Measurements from ENCODE around the gene MYO1B.

Gene MYO1B

DNA sequence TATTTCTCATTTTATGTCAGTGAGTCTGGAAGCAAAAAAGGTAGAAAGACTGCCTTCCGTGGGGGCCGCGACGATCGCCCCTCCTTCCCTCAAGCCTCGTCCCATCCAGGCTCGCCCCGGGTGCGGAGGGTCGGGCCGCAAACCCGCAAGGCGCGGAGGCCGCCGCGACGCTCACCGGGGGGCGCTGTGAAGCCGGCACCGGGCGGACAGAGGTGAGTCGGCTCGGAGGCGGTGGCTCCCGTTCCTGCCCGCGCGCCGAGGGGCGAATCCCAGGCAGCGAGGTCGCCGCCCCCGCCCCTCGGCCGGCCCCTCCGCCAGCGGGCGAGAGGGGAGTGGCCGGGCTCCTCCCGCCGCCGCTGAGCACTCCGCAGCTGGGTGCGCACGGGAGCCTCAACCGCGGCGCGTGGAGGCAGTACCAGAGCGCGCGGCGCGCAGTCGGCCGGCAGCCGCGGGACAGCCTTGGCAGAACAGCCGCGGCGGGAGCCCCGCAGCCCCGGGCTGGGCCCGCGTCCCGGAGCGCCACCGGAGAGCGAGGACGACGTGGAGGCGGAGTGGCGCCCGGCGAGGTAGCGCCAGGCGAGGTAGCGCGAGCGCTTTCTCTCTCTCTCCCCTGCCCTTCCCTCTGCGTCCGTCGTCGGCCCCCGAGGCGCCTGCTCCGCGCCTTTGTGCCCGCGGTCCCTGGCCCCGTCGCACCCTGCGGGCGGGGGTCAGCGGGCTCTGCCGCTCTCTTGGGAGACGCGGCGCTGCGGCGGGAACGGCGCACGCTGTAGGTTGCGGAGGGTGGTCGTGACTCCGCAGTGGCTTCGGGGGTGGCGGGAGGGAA, at the start of gene MYO1B:
MYO1B (plus strand) TSS at position 359 of the 823 bp plus-strand sequence. CDS start 31,492 bp downstream, outside the sequence.
- peak in 2 of 3 experiments; percentile 6 to 69 for DNase-seq (ENCODE audit: low read depth in 3 of 3)

DNA sequence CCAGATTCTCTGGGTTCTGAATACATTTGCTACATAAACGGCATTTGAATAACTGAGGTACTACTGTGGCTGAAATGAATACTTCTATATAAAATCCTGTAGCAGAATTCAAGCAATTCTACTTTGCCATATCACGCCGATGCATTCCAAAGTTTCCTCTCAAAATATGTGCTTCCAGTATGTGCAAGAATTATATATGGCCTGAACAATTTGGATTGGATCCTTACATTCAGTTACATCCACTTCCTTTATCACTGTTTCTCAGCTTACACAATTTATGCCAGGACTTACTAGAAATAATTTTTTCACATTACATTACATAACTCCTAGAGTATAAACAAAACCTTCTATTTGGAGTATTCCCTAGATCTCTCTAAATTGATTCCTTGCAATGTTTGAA, 48.1 kb upstream of the MYO1B start:
- no peak for DNase-seq (ENCODE audit: low read depth in 3 of 3)

DNA sequence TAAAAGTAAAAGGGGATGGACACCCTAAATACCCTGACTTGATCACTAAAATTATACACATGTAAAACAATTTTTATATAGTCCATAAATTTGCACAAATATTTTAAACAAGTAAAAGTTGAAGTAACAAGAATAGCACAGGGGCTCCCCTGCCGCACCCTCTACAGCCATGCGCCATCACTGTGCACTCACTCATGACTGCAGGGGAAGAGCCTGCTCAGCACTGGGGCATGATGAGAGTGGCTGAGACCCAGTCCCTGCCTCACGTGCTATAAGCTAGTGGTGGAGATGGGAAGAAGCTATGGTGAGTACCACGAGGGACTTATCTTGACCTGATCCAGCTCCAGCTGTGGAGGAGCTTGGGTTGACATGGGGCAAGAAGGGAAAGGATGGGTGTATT, 46.9 kb upstream of the MYO1B start:
- no peak for DNase-seq (ENCODE audit: low read depth in 3 of 3)

DNA sequence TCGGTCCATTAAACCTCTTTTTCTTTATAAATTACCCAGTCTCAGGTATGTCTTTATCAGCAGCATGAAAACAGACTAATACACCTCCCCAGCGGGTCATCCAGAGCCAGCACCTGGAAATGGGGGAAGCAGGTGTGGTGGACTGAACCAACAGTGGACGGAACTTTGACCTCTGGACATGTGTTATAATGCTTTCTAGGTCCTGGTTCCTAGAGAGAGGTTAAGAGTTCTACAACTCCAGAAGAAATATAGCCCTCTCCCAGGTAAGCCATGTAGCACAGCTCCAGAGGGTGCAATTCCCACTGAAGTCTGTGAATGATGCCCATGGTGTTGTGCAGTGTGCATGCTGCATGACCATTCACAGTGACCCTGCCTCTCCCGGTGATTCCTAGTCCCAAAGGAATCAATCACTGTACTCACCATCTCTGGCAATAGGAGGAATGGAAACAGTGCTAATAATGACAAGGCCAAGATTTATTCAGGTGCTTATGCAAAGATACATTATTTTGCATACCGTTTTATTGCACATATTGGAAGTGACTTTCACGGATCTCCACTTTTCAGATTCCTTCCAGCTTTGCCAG, 45.2 kb upstream of the MYO1B start:
- DNase-seq (ENCODE audit: low read depth in 3 of 3) = no peak

DNA sequence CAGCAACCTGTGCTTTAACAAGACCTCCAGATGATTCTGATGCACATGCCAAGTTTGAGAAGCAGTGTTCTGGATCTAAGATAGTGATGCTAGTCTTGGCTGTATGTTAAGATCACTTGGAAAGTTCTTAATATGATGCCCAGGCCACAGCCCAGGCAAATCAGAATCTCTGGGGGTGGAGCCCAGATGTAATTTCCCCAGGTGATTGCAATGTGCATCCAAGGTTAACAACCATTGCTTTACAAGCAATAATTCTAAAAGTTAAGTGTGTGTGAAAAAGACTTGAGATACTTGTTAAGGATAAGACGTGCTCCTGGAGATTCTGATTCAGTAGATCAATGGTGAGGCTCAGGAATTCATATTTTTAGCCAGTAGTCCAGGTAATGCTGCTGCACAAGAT, 44.3 kb upstream of the MYO1B start:
- DNase-seq (ENCODE audit: low read depth in 3 of 3) = no peak

DNA sequence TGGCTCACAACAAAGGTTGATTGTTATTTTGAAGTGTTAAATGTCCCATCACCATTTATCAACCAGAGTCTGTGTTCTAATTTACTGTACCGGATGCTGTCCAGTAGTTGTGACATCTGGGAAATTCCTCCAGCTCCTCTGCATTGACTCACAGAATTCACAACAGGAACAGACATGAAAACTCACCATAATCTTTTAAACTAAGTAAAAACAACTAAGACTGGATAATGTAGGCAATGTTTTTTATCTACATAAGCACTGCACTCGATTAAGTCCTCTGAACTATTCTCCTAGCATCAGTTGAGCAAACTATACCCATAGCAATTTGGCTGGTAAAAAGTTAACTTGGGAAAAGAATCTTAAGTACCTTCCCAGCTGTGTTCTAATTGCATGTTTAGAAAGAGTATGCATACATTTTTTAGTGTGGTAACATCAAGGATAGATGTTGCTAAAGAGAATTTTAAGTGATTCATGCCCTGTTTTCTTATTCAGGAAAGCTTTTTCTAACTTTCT, 42.9 kb upstream of the MYO1B start:
- DNase-seq (ENCODE audit: low read depth in 3 of 3) = no peak

DNA sequence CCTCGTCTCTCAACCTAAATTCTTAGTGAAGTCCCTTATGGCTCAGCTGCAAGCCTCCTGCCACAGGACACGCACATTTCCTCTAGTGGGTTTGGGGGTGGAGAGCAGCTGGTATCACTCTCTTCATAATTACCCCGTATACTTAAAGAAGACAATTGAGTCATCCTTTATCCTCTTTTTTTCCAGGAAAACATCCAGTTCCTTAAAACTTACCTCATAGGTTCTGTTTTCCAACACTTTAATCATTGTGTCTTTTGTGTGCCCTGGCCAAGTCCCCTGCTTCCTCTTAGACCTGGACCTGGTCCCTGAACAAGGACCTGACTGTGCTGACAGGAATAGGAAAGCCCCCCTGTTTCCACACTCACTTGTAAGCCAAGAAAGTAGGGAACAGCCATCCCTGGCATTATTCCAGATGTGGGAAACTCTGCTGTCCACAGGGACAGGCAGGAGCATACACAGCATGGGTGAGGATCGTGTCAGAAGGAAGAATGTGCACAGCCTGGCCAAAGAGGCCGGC, 42.3 kb upstream of the MYO1B start:
- DNase-seq (ENCODE audit: low read depth in 3 of 3) = no peak

DNA sequence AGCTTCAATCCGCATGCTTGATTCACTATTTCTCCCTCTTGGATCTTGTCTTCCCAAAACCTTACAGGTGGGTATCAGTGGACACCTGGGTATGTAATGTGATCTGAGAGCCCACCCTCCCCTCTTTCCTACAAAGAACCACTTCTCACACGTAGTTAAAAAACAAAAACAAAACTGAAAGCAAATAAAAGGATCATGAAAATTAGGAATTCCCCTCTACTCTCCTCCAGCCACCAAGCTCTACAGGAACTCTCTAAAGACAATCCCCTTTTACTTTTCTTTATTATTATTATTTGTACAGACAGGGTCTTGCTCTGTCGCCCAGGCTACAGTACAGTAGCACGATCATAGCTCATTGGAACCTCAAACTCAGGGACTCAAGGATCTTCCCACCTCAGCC, 40.8 kb upstream of the MYO1B start:
- DNase-seq (ENCODE audit: low read depth in 3 of 3) = no peak

DNA sequence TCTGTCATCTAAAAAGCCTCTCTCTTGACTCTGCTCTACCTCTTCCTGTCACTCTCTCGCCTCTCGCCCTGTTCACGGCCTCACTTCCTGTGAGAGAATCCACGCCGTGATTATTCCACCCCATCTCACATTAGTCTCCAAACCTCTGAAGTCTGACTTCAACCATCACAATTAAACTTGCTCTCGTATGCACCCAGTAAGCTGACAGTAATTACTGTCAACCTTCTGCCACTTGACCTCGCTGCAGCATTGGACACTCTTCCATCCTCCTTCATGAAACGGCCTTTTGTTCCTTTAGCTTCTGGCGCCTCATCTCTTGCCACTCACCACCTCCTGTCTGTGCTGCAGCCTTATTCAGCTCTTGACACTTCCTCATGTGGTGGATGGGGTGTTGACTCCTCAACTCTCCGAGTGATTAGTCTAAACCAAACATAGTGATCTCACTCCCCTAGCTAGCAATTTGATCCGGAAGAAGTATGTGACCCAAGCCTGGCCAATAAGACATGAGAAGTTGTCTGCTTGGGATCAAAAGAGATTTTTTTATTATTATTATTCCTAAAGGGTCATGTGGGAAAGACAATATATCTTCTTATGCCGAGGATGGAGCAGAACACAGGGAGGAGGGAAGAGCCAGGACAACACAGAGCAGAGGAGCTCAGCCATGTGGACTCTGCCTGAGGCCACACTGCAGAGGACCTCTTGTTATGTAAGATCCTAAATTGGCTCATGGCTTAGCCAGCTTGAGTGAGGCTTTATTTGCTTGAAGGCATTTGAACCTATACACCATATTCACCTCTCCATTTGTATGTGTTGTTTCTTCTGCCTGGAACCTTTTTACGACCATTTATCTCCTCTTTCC, 38.4 kb upstream of the MYO1B start:
- DNase-seq (ENCODE audit: low read depth in 3 of 3) = no peak

DNA sequence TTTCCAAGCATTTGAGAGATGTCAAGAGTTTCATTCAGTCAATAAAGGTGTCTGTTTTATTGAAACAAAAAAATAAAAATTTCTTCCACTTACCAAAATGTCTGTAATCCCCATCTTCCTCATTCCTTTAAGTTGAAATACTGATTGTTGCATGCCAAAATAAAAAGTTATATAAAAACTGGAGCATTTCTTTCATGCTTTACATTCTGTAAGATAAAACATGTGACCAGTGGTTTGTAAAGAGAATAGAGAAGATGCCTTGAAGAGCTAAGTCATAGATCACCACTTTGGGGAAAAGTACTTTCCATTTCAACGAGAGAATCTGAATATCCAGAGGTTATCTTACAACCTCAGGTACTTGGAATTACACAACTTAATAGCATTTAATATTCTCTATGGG, 35.9 kb upstream of the MYO1B start:
- no peak for DNase-seq (ENCODE audit: low read depth in 3 of 3)

DNA sequence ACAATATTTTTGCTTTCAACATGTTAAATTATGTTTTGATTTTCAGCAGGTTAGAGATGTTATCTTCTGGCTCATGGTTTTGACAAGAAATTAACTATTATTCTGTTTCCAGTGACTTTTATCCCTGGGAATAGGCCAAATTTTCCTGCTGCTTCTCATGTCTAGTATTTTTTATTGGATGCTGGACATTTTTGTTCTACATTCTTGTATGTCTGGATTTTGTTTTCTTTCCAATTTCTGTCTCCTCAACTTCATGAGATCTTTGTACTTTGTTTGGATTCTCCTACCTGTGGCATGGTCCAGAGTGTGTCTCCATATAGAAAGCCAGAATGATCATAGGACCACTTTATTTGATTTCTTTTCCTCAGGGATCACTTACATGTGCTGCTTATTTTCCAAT, 33.1 kb upstream of the MYO1B start:
- DNase-seq (ENCODE audit: low read depth in 3 of 3) = no peak

DNA sequence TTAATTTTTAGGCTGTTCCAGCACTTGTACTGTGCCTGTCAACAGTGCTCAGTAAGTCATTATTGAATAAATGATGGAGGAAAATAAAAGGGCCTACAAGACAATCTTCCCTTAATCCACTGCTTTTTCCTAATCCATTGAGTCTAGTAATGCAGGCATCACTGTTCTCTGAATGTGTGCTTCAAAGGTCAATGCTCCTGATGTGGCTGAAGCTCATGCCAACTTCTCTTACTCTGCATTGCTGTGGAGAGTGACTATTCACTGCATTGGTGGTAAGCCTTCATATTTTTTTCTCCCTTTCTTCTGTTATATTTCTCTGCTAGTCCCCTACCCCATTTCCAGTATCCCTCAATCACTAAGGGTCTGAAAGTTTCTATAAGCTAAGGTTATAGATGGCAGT, 31.9 kb upstream of the MYO1B start:
- DNase-seq (ENCODE audit: low read depth in 3 of 3) = no peak

DNA sequence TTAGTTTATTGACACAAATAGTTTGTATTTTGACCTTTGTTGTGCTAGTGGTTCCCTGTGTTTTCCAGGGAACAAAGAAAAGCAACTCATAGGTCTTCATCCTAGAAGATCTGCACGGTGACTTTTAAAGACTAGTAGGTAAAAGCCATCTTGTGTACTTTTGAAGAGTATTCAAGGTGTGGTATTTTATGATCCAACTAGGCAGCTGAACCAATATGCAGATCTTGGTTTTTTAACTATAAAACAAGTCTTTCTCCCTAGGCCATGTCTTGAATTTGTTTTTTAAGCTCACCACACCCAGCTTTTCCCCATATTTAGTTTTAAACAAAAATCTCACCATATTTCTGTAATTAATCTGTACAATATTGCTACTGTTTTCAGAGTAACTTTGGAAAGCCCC, 30.0 kb upstream of the MYO1B start:
- no peak for DNase-seq (ENCODE audit: low read depth in 3 of 3)

DNA sequence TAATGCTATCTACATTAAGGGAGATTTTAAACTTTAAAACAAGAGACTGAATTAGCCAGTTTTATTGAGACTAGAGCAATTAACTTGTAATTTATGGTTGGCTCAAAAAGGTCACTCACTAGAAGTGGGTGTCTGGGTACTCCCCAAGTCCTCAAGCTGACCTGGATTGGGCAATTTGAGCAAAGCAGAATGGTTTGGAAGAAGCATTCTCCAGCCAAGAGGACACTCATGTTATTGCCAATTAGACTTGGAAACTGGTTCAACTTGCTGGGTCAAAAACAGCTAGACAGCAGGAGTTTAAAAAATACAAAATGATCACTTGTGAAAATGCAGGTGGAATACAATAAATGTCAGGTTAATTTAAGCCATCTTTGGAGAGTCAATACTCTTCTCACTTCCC, 29.5 kb upstream of the MYO1B start:
- no peak for DNase-seq (ENCODE audit: low read depth in 3 of 3)

DNA sequence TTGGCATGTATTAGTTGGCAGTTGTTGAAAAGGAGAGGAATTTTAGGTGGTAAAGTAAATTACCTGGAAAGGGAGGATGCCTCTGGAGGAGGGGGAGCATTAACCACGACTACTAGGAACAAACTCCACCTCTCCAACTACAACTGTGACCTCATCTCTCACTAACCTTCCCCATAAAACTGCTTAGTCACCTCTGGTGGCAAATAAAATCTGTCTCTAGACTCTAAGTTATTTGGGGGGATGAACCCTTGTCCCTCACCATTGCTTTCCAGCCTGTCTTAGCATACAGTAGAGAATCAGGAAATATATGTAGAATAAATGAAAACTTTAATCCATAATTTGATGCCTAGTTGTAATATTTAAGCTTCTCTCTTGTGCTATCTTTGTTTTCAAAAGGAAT, 27.6 kb upstream of the MYO1B start:
- no peak for DNase-seq (ENCODE audit: low read depth in 3 of 3)

DNA sequence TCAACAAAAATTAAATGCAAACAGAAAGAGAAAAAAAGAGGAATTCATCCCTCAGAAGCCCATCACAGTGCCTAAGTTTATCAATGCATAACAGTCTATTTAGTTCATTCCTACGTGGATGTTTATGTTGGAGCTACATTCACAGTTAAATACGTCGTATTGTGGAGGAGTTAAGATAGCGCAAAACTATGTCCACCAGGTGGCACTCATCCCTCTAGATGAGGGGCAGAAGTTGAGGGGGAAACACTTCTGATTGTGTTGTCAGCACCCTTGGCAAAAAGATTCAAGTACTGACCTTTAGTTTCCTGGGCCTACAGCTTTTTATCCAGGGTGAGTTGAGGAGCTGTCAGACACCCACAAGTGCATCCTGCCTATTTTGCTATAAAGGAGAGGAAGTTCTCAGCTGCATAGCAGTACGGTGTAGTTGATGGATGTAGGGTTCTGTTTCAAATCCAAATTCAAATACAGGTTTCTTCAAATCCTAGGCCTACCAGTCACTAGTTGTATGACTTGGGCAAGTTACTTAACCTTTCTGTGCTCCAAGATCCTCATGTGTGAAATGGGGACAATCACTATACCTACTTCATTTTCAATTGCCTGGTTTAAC, 26.8 kb upstream of the MYO1B start:
- DNase-seq (ENCODE audit: low read depth in 3 of 3) = peak in 2 of 3 experiments; percentile 11 to 26

DNA sequence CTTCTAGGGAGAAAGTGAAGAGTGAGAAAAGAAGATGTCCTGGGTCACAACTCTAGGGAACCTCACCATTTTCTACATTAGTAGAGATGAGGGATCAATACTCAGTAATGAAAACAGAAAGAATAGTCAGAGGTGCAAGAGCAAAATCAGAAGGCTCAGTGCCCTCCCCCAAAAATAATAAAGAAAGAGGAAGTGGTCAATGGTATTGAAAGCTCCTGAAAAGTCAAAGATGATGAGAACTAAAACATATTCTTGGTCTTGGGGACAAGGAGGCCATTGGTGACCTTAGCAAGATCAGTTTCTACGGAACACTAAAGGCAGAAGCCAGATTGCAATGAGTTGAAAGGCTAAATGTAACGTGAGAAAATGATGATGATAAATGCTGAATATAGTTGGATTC, 24.5 kb upstream of the MYO1B start:
- DNase-seq (ENCODE audit: low read depth in 3 of 3) = no peak

DNA sequence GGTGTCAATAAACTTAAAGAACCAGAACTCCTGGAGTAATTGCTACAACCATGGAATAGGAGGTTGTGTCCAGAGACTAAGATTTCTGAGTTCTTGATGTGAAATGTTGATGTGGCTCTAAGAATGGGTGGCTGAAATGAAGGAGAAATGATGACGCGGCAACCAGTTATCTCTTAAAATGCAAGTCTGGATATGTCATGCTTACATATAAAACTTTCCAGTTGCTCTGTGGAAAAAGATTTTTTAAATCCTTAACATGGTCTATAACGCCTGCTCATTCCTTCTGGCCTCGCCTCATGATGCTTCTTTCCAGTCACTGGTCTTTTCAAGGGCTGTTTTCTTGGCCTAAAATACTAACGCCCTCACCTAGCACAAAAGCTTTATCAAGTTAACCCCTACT, 23.5 kb upstream of the MYO1B start:
- no peak for DNase-seq (ENCODE audit: low read depth in 3 of 3)

DNA sequence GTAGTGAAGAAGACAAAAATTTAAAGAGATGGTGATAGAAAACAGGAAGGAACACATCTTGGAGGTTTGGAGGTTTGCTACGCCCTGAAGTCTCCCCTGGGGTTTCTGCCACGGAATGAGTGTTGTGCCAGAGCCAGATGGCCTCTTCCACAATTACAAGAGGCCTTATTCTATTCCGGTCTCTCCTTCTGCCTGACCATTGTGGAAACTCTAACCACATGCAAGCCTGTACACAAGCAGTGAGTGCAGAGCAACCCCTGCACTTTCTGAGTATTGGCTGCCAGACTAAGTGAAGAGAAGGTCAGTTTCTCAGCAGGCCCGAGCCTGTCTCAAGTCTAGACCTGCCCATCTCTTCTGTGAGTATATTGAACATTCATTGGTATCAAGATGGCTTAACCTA, 22.7 kb upstream of the MYO1B start:
- no peak for DNase-seq (ENCODE audit: low read depth in 3 of 3)

DNA sequence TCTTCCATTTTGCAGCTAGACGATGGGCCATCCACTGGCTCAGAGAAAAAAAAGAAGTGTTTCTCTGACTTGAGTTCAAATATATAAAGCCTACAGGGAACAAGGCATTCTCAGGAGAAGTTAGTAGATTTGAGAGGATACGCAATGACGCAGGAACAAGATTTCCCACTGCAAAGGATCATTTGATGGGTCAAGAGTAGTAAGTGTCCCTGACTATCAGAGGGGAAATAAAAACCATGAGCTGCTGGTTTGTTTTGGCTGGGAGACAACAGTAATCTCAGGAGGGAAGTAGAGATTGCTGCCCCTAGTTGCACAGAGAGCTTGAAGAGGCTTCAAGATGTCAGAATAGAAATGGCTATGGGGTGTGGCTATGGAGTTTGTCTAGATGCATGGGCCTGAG, 22.3 kb upstream of the MYO1B start:
- no peak for DNase-seq (ENCODE audit: low read depth in 3 of 3)

DNA sequence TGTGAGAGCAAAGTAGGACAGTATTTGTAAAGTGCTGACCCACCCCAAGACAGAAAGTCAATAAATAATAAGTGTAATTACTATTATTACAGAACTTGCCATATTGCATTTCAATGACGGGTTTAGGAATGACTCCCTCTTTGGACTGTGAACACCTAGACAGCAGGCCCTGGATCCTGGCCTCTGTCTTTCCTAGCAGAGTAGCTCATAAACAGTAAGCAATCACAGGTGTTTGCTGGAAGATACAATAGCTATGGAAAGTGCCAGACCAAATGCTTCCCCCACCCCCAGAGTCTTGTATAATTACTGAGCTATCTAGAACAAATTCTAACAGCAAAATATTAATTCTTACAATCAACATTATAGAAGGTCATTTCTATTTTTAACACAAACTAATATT, 20.1 kb upstream of the MYO1B start:
- DNase-seq (ENCODE audit: low read depth in 3 of 3) = no peak

DNA sequence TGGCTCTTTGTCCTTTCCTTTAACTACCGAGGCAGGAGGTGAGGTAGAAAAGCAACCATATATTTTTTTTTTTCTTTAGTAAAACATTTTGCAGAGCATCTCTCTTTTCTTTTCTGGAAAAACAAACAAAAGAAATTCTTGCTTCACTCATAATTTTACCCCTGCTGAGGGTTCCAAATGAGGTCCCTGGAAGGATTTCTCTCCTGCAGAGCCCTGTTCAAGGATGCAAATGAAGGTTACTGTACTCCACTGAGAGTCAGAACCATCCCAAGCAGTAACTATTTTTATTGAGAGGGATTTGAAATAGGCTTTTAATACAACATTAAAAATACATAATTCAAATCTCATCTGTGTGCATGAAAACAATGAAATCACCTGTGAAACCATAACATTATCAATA, 19.5 kb upstream of the MYO1B start:
- no peak for DNase-seq (ENCODE audit: low read depth in 3 of 3)

All from stimulated activated CD4-positive, alpha-beta T cell treated with anti-CD3 and anti-CD28 coated beads, TNF-alpha, amount 100 ng/mL, for 24 hours (primary cell).